ENCODE results near the gene PPRC1. TPM values are rescaled to one million over a fixed set of nuclear protein-coding genes. Genes with fewer than 3 reads are reported as not detected.

PPRC1 gene
- total RNA-seq, 1 donor from 2014 or later = 13.2 TPM

DNA sequence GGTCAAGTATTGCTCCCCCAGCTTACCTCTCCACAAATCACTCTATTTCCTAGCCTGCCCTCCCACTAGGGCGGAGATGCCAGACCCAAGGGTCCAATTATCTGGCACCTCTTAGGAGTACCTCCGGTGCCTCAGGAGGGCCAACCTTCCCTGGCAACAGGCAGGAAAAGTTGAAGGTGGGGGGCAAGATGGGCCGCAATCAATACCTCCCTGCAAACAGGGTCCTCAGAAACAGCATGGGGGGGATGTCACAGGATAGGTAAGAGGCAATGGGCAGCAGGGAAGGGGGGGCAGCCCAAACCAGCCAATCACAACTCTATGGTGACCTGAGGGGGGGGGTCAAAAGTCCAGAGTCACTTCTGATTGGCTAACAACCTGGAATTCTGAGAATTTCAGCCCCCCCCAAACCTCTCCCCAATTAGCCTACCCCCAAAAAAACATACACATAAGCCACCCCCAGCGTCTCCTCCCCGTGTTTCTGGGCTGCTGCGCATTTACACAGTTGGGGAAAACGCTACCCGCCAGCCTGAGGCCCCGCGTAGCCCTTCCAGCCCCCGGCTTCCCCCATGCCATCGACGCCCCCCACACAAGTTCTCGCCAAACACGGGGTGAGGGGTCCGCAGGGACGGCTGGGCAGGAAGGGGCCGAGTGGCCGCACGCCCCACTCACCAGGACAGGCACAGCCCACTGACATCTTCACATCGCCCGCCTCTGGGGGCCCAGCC, 13.3 kb upstream of the PPRC1 start:
- peak; percentile 86 for DNase-seq (ENCODE audit: low spot score)

DNA sequence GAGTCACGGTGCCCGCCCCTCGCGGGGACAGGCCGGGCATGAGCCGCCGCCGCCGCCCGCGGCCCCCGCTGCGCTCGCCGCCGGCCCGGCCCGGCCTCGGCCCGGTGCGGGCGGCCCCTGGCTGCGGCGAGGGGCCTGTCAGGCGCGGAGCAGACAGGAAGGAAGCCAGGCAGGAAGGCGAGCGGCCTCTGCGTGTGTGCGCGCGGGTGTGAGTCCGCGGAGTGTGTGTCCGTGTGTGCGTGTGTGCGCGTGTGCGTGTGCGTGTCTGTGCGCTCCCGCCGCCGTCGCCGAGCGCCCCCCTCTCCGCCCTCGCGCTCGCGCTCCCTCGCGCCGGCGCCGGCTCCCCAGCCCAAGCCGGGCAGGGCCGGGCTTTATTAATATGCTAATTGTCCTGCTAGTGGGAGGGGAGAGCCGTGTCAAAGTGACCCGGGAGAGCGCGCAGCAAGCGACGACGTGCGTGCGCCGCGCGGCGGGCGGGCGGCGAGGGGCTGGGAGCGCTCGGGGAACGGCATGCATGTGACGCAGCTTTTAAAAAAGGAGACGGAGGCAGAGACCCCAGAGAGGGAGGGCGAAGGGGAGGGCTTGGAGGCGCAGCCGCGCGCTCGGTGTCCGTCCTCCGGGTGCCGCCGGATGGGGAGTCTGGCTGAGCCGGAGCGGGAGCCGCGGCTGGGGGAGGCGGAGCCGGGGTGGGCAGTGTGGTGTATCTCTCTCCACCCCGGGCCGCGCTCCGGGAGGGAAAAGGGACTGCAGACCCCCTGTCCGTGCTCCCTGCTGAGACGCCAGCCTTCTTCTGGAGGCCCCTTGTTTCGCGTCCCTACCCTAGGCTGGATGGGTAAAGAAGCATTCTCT, 12.5 kb upstream of the PPRC1 start, which contains the start of gene LDB1:
LDB1 (minus strand) TSS at position 227 of the 849 bp plus-strand sequence. CDS start 258 bp downstream, outside the sequence.
- DNase-seq (ENCODE audit: low spot score) = peak; percentile 93

DNA sequence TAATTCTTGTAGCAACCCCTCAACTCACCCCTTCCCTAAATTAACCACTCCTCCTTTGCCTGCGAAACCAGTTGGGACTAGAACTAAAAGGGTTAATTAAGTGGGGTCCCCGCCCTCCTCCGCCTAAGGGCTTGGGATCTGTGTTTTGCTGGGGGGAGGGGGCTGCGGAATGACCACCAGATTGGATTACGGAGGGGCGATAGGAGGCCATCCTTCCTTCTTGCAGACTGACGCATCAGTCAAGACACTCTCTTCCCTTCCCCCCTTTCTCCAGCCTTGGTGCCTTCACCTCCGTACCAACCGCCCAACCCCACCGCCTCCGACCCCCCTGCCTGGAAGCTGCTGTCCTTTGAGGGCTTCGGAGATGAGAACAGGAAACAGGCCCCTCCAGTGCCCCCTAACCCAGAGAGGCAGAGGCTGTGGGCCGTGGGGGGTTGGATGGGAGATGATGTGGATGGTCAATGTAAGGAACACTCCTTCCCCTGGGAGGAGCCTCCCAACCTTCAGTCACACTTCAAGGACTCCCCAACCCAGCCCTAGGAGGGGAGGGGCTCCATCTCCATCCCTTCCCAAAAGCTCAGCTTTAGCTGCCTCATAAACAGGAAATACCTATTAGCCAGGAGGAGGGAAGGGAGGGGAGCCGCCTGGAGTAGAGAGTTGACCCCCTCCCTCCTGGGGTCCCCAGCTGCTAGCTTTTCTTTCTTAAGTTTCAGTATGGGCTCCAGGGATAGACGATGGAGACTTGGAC, 11.7 kb upstream of the PPRC1 start:
- DNase-seq (ENCODE audit: low spot score) = peak; percentile 99

DNA sequence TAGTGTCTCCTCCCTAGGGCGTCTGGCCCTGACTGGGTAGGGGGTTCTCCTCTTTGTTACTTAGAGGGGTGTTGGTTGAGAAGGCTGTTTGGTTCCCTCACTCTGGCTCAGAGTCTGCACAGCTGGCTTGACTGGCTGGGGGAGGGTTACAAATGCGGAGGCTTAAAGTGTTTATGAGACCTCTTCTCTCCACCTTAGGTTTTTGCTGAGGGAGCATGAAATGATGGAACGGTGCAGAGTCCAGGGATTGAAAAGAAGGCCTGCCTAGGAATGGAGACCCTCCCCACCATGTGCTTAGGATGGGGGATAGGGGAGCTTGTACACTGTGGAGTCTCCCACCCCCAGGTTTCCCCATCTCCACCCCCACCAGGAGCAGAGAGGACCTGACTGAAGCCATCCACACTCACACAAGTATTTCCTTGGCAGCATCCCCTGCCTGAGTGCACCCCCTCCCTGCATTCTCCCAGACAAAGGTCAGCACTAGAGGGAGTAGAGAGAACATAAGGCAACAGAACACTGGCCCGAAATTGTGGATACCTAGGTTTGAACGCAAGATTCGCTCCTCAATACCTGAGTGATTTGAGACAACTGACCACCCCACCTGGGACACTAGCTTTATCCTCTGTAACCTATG, 11.0 kb upstream of the PPRC1 start:
- DNase-seq (ENCODE audit: low spot score) = peak; percentile 86

DNA sequence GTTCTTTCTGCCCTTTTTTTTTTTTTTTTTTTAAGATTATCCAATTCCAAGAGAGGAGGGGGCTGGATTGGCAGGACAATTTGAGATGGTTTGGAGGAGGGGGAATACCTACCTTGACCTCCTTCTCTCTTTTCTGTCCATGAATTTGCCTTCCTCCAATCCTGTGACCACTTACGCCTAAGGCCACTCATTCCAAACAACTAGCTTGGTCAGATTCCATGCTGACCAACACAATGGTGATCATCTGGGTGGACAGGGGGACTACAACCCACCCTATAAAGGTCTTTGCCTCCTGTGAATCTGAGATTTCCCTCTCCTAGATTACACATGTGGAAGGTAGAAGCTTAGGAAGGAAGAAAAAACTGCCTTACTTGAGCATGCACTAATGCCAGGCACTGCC, 10.4 kb upstream of the PPRC1 start:
- DNase-seq (ENCODE audit: low spot score) = no peak

DNA sequence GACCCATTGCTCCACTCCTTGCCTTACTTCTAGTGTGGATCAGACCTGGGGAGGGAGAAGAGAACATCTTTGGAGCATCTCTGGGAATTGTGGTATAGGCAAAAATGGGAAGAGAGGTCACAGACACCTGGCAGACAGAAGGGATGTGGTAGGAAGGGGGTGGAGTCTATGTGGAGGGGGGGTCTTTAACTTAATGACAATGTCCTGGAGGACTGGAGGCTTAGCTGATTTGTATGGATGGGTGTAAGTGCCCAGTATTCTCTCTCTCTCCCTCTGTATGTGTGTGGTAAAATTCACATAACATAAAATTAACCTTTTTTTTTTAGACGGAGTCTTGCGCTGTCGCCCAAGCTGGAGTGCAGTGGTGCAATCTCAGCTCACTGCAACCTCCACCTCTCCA, 9.6 kb upstream of the PPRC1 start:
- no peak for DNase-seq (ENCODE audit: low spot score)

DNA sequence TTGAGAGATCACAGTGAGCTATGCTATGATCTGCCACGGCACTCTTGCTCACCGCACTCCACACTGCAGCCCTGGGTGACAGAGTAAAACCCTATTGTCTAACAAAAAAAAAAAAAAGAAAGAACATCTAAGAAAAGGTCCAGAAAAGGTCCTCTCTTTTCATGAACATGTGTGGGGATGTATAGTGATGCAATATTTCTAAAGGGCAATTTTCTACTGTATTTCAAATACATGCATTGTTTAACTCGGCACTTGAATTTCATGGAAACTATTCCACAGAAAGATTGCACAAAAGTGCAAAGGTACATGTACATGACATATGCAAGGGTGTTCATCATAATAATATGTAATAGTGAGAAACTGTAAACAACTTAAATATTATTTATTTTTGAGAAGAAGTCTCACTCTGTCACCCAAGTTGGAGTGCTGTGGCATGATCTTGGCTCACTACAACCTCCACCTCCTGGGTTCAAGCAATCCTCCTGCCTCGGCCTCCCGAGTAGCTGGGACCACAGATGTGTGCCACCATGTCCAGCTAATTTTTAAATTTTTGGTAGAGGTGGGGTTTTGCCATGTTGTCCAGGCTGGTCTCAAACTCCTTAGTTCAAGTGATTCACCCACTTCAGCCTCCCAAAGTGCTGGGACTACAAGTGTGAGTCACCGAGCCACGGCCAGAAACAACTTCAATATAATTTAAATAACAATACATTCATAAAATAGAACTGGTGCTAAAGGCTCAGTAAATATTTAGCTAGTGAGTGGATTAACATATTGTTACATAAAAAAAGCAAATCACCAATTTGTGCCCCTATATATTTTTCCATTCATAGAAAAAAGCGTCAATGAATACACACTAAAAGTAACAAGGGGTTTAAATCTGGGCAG, 1.3 kb upstream of the PPRC1 start:
- no peak for DNase-seq (ENCODE audit: low spot score)

DNA sequence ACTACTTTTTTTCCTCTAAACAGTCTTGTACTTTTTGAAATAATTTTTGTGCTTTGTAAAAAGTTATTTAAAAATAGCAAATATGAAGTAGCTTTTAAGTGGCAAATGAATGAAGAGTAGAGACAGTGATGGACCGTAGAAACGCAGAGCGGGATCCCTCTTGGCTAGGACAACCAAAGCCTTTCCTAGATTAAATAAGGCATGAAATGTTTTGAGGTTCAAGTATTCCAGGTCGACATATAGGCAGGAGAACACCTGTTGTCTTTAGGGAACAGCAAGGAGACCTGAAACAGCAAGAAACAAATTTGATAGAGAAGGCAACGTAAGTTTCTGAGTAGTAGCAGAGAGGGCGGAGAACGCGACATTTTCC, 662 bp upstream of the PPRC1 start:
- no peak for DNase-seq (ENCODE audit: low spot score)

DNA sequence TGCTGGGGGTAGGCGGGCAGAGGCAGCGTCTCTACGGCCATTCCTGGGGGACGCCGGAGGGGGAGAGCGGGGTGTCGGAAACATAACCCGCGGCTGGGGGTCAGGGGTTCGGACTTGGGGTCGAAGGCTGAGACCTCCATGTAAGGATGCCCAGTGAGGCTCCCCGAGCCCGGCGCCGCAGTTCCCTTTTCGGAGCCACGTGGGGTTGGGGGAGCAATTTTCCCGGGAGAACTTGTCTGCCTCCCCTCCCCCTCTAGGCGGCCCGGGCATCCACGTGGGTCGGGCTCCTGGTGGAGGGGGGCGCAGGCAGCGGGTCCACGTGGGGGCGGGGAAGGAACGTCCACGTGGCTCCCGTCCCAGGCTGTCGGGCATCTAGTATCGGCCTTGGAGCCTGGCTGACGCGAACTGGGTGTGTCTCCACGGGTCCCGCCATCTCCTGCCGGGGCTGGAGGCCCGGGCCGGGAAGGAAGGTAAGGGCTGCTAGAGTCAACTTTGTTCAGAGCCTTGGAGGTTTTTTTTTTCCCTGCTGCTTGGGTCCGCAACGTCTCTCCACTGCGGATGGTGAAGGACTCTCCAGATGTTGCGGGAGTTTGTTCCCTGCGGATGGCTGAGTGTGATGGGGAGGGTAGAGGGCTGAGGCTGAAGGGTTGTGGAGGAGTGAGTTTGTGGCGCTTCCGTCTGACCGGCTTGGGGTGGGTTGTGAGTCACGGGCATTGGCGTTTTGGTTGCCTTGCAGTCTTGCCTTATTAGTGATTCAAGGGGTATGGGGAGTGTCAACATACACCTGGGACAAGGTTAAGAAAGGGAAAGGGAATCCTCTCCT, 744 bp downstream of the PPRC1 start:
- DNase-seq (ENCODE audit: low spot score) = peak; percentile 79

DNA sequence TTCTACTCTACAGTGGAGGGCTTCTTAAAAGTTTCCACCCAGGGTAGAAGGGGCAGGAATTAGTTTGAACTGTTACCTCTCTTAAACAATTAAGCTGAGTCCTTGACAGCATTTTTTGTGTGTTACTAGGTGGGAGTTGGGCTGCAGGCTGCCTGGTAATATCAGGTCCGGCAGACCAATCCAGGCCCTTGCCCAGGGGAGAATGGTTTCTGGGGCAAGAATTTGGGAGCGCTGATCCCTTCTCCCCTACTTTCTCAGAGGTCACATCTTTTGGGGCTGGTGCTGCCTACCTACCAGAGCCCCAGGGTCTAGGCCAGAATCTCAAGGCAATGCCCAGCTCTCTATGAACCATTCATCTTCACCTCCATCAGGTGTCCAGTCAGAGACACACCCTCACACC, 1.6 kb downstream of the PPRC1 start:
- no peak for DNase-seq (ENCODE audit: low spot score)

DNA sequence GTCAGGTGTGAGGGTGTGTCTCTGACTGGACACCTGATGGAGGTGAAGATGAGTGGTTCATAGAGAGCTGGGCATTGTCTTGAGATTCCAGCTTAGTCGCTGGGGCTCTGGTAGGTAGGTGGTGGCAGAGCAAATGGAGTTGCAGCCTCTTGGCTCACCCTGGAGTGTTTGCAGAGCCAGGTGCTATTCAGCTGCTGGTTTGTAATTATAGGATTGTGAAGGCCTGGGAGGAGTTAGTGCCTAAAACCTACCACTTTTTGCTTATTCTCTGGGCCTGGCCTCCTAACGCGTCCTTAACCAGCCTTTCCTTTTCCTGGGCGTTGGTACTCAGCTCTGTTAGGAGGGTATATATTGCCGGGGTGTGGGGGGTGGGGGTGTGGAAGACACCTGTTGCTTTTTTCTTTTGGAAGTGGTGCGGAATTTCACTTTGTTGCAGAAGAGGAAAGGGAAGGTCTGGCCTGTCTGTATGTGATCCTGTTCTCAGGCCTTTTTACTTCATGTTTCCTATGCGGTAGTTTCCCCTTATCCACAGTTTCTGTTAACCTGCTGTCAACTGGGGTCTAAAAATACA, 3.2 kb downstream of the PPRC1 start:
- DNase-seq (ENCODE audit: low spot score) = no peak

DNA sequence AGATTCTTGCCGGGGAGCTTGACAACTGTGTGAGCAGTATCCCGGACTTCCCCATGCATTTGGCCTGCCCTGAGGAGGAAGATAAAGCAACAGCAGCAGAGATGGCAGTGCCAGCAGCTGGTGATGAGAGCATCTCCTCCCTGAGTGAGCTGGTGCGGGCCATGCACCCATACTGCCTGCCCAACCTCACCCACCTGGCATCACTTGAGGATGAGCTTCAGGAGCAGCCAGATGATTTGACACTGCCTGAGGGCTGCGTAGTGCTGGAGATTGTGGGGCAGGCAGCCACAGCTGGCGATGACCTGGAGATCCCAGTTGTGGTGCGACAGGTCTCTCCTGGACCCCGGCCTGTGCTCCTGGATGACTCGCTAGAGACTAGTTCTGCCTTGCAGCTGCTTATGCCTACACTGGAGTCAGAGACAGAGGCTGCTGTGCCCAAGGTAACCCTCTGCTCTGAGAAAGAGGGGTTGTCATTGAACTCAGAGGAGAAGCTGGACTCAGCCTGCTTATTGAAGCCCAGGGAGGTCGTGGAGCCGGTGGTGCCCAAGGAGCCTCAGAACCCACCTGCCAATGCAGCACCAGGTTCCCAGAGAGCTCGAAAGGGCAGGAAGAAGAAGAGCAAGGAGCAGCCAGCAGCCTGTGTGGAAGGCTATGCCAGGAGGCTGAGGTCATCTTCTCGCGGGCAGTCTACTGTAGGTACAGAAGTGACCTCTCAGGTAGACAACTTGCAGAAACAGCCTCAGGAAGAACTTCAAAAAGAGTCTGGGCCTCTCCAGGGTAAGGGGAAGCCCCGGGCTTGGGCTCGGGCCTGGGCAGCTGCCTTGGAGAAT, 6.7 kb downstream of the PPRC1 start:
- DNase-seq (ENCODE audit: low spot score) = no peak

DNA sequence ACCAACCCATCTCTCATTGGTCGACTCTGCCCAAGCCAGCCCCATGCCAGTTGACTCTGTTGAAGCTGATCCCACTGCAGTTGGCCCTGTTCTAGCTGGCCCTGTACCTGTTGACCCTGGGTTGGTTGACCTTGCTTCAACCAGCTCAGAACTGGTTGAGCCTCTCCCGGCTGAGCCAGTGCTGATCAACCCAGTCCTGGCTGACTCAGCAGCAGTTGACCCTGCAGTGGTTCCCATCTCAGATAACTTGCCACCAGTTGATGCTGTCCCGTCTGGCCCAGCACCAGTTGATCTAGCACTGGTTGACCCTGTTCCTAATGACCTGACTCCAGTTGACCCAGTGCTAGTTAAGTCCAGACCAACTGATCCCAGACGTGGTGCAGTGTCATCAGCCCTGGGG, 7.4 kb downstream of the PPRC1 start:
- no peak for DNase-seq (ENCODE audit: low spot score)

DNA sequence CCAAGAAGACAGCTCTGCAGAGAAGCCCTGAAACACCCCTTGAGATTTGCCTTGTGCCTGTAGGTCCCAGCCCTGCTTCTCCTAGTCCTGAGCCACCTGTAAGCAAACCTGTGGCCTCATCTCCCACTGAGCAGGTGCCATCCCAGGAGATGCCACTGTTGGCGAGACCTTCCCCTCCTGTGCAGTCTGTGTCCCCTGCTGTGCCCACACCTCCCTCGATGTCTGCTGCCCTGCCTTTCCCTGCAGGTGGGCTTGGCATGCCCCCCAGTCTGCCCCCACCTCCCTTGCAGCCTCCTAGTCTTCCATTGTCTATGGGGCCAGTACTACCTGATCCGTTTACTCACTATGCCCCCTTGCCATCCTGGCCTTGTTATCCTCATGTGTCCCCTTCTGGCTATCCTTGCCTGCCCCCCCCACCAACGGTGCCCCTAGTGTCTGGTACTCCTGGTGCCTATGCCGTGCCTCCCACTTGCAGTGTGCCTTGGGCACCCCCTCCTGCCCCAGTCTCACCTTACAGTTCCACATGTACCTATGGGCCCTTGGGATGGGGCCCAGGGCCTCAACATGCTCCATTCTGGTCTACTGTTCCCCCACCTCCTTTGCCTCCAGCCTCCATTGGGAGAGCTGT, 8.2 kb downstream of the PPRC1 start:
- no peak for DNase-seq (ENCODE audit: low spot score)

DNA sequence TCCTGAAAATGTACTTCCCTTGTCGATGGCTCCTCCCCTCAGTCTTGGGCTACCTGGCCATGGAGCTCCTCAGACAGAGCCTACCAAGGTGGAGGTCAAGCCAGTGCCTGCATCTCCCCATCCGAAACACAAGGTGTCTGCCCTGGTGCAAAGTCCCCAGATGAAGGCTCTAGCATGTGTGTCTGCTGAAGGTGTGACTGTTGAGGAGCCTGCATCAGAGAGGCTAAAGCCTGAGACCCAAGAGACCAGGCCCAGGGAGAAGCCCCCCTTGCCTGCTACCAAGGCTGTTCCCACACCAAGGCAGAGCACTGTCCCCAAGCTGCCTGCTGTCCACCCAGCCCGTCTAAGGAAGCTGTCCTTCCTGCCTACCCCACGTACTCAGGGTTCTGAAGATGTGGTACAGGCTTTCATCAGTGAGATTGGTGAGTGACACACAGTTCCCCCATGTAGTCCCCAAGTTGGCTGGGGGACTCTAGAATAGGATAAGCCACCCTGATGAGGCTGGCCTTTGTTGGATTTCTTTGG, 8.8 kb downstream of the PPRC1 start:
- DNase-seq (ENCODE audit: low spot score) = no peak

DNA sequence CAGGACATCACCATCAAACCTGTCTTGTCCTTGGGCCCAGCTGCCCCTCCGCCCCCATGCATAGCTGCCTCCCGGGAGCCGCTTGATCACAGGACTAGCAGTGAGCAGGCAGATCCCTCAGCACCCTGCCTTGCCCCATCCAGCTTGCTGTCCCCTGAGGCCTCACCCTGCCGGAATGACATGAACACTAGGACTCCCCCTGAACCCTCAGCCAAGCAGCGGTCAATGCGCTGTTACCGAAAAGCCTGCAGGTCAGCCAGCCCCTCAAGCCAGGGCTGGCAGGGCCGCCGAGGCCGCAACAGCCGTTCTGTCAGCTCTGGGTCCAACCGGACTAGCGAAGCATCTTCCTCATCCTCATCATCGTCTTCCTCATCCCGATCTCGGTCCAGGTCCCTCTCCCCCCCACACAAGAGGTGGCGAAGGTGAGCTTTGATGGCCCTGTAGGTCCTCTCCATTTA, 14.2 kb downstream of the PPRC1 start:
- DNase-seq (ENCODE audit: low spot score) = no peak

DNA sequence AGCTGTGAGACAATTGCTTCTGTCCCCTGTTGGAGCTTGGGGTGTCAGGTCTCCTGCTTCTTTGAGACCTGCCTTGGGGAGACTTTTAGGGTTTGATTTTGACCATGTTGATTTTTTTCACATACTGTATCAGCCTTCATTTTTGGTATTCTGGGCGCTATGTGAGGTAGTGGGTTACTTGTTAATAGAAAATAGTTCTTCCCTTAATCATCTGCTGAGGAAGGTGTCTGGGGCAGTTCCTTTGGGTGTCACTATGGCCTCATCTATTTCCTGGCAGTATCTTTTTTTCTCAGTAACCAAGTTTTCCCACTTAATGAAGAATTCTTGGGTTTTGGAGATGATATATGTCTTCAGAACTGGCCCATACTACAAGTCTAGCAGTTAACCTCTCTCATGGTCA, 14.7 kb downstream of the PPRC1 start:
- DNase-seq (ENCODE audit: low spot score) = no peak

DNA sequence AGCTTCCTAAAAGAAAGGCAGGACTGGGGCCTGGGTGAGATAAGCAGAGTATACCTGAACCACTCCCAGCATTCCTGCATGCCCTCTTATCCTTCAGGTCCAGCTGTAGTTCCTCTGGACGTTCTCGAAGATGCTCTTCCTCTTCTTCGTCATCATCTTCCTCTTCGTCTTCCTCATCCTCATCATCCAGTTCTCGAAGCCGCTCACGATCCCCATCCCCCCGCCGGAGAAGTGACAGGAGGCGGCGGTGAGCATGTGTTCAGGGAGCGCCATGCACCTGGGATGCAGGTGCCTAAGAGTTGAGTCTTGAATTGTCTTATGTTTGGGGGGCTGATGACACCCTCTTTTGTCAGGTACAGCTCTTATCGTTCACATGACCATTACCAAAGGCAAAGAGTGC, 15.4 kb downstream of the PPRC1 start:
- DNase-seq (ENCODE audit: low spot score) = no peak
